Erythroblast (primary cell): ENCODE measurements around the gene C1GALT1.

Experiments
- GATA1 ChIP-seq: IDR thresholded peaks from 2 replicates; pipeline ENCODE4 v1.6.1; 2011; ENCODE audit warnings: low read depth, mild to moderate bottlenecking, control low read depth, low read length, moderate library complexity
- POLR2A ChIP-seq: IDR thresholded peaks from 2 replicates; pipeline ENCODE4 v1.6.1; 2011; ENCODE audit warnings: mild to moderate bottlenecking, low read length

GRCh38 chr7:7136466-7137381 lies 45.6 kb upstream of the C1GALT1 start:
- TF ChIP-seq POLR2A: no peak
- TF ChIP-seq GATA1: no peak
